OCI-LY1 (cell line): ENCODE results near the gene SMAP1.

Source experiments
- H2AFZ ChIP-seq: fragments of 200-600 bp; sonication (generic), shearing (Covaris generic); 2 replicates; pipeline ENCODE4 v1.6.0; 2014; ENCODE audit warnings: antibody characterized with exemption, mild to moderate bottlenecking, low read length
- H3F3A ChIP-seq: fragments of 200-600 bp; sonication (generic), shearing (Covaris generic); 2 replicates; pipeline ENCODE4 v1.6.0; 2014; ENCODE audit warnings: mild to moderate bottlenecking, antibody characterized with exemption, low read length, moderate library complexity; ENCODE audit not compliant: insufficient read depth
- H3K27ac ChIP-seq: fragments of 200-600 bp; sonication (generic); 2 replicates; pipeline ENCODE4 v1.5.1; 2014; ENCODE audit warnings: low read length, mixed run types, mild to moderate bottlenecking, low read depth; ENCODE audit not compliant: poor library complexity, severe bottlenecking
- H3K27me3 ChIP-seq: fragments of 200-600 bp; sonication (generic); 2 replicates; pipeline ENCODE4 v1.6.0; 2014; ENCODE audit warnings: antibody characterized with exemption, mild to moderate bottlenecking, low read length, moderate library complexity; ENCODE audit not compliant: insufficient read depth
- H3K36me3 ChIP-seq: fragments of 200-600 bp; sonication (generic); 2 replicates; pipeline ENCODE4 v1.6.1; 2014; ENCODE audit warnings: mild to moderate bottlenecking, antibody characterized with exemption, low read length, moderate library complexity, mixed read lengths; ENCODE audit not compliant: insufficient read depth
- H3K4me1 ChIP-seq: fragments of 200-600 bp; sonication (generic); 2 replicates; pipeline ENCODE4 v1.5.1; 2014; ENCODE audit warnings: mild to moderate bottlenecking, low read length, moderate library complexity; ENCODE audit not compliant: insufficient read depth, severe bottlenecking
- H3K4me2 ChIP-seq: fragments of 200-600 bp; sonication (generic), shearing (Covaris generic); 2 replicates; pipeline ENCODE4 v1.6.1; 2014; ENCODE audit warnings: low read length
- H3K4me3 ChIP-seq: fragments of 200-600 bp; sonication (generic); 2 replicates; pipeline ENCODE4 v1.5.1; 2014; ENCODE audit warnings: low read length, low read depth, mild to moderate bottlenecking, mixed read lengths; ENCODE audit not compliant: poor library complexity, severe bottlenecking
- H3K79me2 ChIP-seq: fragments of 200-600 bp; shearing (Covaris generic); 2 replicates; pipeline ENCODE4 v1.6.1; 2016; ENCODE audit warnings: mixed run types, low read length, mixed read lengths; ENCODE audit not compliant: insufficient read depth
- H3K9ac ChIP-seq: fragments of 200-600 bp; sonication (generic), shearing (Covaris generic); 2 replicates; pipeline ENCODE4 v1.6.1; 2014; ENCODE audit warnings: mild to moderate bottlenecking, low read length, mixed read lengths
- H3K9me2 ChIP-seq: fragments of 200-600 bp; sonication (generic), shearing (Covaris generic); 2 replicates; pipeline ENCODE4 v1.6.1; 2014; ENCODE audit warnings: low read depth, mild to moderate bottlenecking, low read length, mixed read lengths
- H3K9me3 ChIP-seq: fragments of 200-600 bp; shearing (Covaris generic); 2 replicates; pipeline ENCODE4 v1.6.1; 2014; ENCODE audit warnings: low read length, mixed read lengths
- H4K20me1 ChIP-seq: fragments of 200-600 bp; sonication (generic), shearing (Covaris generic); 2 replicates; pipeline ENCODE4 v1.6.0; 2016; ENCODE audit warnings: mild to moderate bottlenecking, low read length; ENCODE audit not compliant: insufficient read depth
- CTCF ChIP-seq: fragments of 200-600 bp; sonication (generic), shearing (Covaris generic); IDR thresholded peaks from 2 replicates; pipeline ENCODE4 v1.5.1; 2017; ENCODE audit warnings: mild to moderate bottlenecking, antibody characterized with exemption, low read length, moderate library complexity, mixed read lengths
- EZH2 ChIP-seq: fragments of 200-600 bp; sonication (generic), shearing (Covaris generic); IDR thresholded peaks from 2 replicates; pipeline ENCODE4 v1.8.0; 2017; ENCODE audit warnings: borderline replicate concordance, mixed run types, mild to moderate bottlenecking, antibody characterized with exemption, low read length, moderate library complexity, mixed read lengths

Gene SMAP1

GRCh38 chr6:70724524-70724923 is 56.8 kb downstream of the SMAP1 start:
- H4K20me1 ChIP-seq = no peaks in the 10 kb centered on the region
- no peak overlapping the region for H2AFZ ChIP-seq
- H3K9me2 ChIP-seq = no peaks in the 10 kb centered on the region
- H3K4me2 ChIP-seq = no peak overlapping the region
- H3K9ac ChIP-seq = no peak overlapping the region
- H3K27ac ChIP-seq = no peak overlapping the region
- H3K27me3 ChIP-seq = no peaks in the 10 kb centered on the region
- TF ChIP-seq CTCF (no peak), EZH2 (no peak)
- H3F3A ChIP-seq = no peaks in the 10 kb centered on the region
- no peaks in the 10 kb centered on the region for H3K4me1 ChIP-seq
- H3K79me2 ChIP-seq = no peaks in the 10 kb centered on the region
- H3K36me3 ChIP-seq = no peaks in the 10 kb centered on the region
- no peaks in the 10 kb centered on the region for H3K9me3 ChIP-seq
- H3K4me3 ChIP-seq = no peak overlapping the region

GRCh38 chr6:70725817-70726415 is 58.2 kb downstream of the SMAP1 start:
- no peak overlapping the region for H3K4me3 ChIP-seq
- H3K27ac ChIP-seq = no peak overlapping the region
- H4K20me1 ChIP-seq = no peaks in the 10 kb centered on the region
- H3K79me2 ChIP-seq = no peaks in the 10 kb centered on the region
- H3K9me2 ChIP-seq = no peaks in the 10 kb centered on the region
- no peaks in the 10 kb centered on the region for H3K9me3 ChIP-seq
- no peaks in the 10 kb centered on the region for H3K27me3 ChIP-seq
- no peaks in the 10 kb centered on the region for H3K36me3 ChIP-seq
- no peak overlapping the region for H2AFZ ChIP-seq
- H3K9ac ChIP-seq = no peak overlapping the region
- TF ChIP-seq CTCF = no peak
- no peak for TF ChIP-seq EZH2
- H3K4me1 ChIP-seq = no peaks in the 10 kb centered on the region
- H3F3A ChIP-seq = no peaks in the 10 kb centered on the region
- no peak overlapping the region for H3K4me2 ChIP-seq

- Histone ChIP-seq H3K36me3 (no peaks in the 10 kb centered on the region; the same call in 1 of the 2 replicates), H3K4me3 (no peak overlapping the region), H3K27ac (no peak overlapping the region), H3K4me1 (no peaks in the 10 kb centered on the region), H2AFZ (no peak overlapping the region), H3K9me3 (no peaks in the 10 kb centered on the region), H4K20me1 (no peaks in the 10 kb centered on the region), H3K9ac (no peak overlapping the region), H3K27me3 (no peaks in the 10 kb centered on the region), H3K4me2 (no peak overlapping the region), H3K9me2 (no peaks in the 10 kb centered on the region), H3K79me2 (no peaks in the 10 kb centered on the region), H3F3A (no peaks in the 10 kb centered on the region)
- TF ChIP-seq CTCF = no peak
- TF ChIP-seq EZH2 = no peak
Observed at GRCh38 chr6:70734381-70734780, 66.7 kb downstream of the SMAP1 start.
